Hepatocyte (in vitro differentiated cells): ENCODE data around the gene CXCL3.

Experiments
- EZH2 ChIP-seq: fragments of 200-600 bp; sonication (generic); IDR thresholded peaks from 2 replicates; pipeline ENCODE4 v1.6.1; 2016; ENCODE audit warnings: antibody characterized with exemption, mild to moderate bottlenecking, borderline replicate concordance
- EZH2phosphoT487 ChIP-seq: fragments of 200-600 bp; sonication (generic); IDR thresholded peaks from one replicate; pipeline ENCODE4 v1.6.1; 2018; ENCODE audit warnings: antibody characterized with exemption, mild to moderate bottlenecking, low read depth, moderate library complexity; ENCODE audit not compliant: unreplicated experiment, severe bottlenecking
- TF ChIP-seq, protein P1 (sequence below): fragments of 200-600 bp; sonication (generic); IDR thresholded peaks from 2 replicates; pipeline ENCODE4 v1.5.1; 2016; ENCODE audit warnings: antibody characterized with exemption, mild to moderate bottlenecking; ENCODE audit not compliant: poor library complexity

DNA sequence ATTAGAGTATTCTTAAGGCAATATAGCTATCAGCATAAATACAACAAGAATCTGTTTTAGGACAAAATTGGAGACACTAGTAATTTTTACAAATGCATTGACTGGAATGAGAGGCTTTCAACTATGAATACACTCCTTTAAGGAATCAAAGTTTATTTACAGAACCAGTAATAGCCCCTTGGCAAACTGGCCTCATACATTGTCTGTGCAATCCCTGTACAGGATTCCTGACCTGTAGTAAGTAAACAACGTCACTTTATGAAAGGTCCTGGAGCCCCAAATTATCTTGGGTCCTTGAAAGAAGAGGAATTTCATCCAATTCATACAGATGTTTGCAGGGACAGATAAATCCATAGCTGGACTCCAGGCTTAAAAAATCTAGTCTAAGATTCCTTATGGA is 25.4 kb upstream of the CXCL3 start:
- TF ChIP-seq, protein P1, sequence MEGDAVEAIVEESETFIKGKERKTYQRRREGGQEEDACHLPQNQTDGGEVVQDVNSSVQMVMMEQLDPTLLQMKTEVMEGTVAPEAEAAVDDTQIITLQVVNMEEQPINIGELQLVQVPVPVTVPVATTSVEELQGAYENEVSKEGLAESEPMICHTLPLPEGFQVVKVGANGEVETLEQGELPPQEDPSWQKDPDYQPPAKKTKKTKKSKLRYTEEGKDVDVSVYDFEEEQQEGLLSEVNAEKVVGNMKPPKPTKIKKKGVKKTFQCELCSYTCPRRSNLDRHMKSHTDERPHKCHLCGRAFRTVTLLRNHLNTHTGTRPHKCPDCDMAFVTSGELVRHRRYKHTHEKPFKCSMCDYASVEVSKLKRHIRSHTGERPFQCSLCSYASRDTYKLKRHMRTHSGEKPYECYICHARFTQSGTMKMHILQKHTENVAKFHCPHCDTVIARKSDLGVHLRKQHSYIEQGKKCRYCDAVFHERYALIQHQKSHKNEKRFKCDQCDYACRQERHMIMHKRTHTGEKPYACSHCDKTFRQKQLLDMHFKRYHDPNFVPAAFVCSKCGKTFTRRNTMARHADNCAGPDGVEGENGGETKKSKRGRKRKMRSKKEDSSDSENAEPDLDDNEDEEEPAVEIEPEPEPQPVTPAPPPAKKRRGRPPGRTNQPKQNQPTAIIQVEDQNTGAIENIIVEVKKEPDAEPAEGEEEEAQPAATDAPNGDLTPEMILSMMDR: no peak
- TF ChIP-seq EZH2 (no peak), EZH2phosphoT487 (no peak)
